Tongue (tissue), 2 donors: ENCODE data around the gene FAM114A1. TPM values are rescaled to one million over a fixed set of nuclear protein-coding genes. Genes with fewer than 3 reads are reported as not detected.
"Not testable (repeated sequence)": the region's sequence is repeated elsewhere in the genome, so short reads cannot be mapped to it uniquely, and the experiment has no call there.

Experiments
- DNase-seq: peaks from one replicate; pipeline ENCODE4 v3.0.0-alpha.2; 2015
- total RNA-seq: library from RNA; depleted of rRNA; stranded (reverse); fragments of >200 nt; gene quantifications from one replicate; pipeline ENCODE4 v1.2.3, GENCODE V29; 2014

Gene FAM114A1
- total RNA-seq, 1 donor from 2014 or later, result 129 TPM

- no peak for DNase-seq
Observed at GRCh38 chr4:38935391-38936073, 67.9 kb downstream of the FAM114A1 start.

DNA sequence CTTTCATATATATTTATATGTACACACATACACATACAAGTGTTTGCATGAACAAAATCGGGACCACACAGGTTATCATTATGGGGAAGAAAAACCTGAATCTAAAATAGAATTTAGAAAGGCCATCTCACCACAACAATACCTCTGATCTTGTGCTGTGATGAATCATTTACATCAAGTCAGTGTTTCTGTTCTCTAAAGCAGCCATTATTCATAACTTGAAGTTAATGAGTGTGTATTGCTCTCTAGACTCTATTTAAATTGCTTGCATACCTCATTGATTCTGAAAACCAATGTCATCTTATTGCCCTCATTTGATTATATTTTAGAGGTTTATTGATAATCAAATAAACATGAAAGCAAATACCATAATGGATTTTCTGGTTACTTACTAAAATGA, 71.6 kb downstream of the FAM114A1 start:
- no peak for DNase-seq

DNA sequence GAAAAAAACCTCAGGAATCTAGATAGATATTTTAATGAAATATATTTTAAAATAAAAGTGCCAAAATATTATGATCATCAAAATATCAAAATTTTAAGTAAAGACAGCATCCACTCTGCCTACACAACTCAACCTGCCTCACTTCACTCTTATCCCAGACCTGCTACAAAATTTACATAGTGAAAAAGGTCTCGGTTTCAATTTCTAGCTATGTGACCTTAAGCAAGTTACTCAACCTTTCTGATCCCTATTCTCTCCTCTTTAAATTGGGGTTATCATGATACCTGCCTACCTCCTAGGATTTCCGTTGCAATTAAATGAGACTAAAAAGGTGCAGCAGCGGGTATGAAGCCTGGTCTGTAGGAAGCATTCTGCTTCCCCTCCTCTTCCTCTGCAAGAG, 72.9 kb downstream of the FAM114A1 start:
- DNase-seq, result no peak

GRCh38 chr4:38941906-38942305, 74.3 kb downstream of the FAM114A1 start:
- DNase-seq, result not testable (repeated sequence)

GRCh38 chr4:38943343-38943742, 75.7 kb downstream of the FAM114A1 start:
- DNase-seq, result peak; percentile 97

DNA sequence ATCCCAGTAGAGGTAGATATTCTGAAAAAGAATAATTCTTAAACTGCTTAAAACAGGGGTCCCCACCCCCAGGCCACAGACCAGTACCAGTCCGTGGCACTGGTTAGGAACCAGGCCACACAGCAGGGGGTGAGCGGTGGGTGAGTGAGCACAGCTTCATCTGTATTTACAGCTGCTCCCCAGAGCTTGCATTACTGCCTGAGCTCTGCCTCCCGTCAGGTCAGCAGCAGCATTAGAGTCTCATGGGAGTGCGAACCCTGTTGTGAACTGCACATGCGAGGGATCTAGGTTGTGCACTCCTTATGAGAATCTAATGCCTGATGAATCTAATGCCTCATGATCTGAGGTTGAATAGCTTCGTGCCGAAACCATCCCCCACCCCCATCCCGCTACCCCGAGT, 76.8 kb downstream of the FAM114A1 start:
- DNase-seq, result no peak

DNA sequence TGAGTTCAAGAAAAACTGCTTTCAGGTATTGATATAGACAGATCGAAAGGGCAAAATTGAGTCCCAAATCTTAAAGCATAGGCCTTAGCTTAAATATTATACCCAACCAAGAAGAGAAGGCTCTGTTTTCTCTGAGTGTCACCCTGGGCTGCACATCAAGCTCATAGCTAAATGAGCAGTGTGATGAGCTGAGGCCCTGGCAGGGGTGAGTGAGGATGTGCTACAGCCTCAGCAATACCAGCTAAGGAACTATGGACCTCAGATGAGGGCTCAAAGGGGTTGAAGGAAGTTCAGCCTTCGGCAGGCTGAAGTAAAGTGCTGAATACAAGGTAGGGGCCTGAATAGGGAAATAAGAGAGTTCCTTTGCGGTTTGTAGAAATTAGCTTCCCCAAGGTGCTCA, 79.3 kb downstream of the FAM114A1 start:
- no peak for DNase-seq

DNA sequence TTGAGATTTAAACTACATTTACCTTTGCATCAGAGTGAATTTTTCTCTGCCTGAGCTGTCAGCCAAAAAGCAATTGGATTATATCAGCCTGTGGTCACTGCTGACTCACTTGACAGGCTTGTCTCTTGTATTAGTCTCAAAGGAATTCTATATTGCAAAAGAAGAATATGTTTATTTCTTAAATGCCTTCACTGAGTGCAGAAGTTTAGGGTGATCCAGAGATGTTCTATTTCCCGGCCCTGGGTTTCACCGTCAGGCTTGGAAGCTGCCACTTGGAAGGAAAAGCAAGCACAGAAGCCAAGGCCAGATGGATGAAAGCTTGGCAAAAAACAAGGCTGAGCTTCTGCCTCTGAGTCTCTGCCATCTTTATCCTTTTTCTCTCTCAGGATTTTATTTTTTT, 80.9 kb downstream of the FAM114A1 start:
- DNase-seq, result peak; percentile 72

- no peak for DNase-seq
Observed at GRCh38 chr4:38949411-38950051, 81.9 kb downstream of the FAM114A1 start.

- DNase-seq, result no peak
Observed at GRCh38 chr4:38950159-38950558, 82.6 kb downstream of the FAM114A1 start.

DNA sequence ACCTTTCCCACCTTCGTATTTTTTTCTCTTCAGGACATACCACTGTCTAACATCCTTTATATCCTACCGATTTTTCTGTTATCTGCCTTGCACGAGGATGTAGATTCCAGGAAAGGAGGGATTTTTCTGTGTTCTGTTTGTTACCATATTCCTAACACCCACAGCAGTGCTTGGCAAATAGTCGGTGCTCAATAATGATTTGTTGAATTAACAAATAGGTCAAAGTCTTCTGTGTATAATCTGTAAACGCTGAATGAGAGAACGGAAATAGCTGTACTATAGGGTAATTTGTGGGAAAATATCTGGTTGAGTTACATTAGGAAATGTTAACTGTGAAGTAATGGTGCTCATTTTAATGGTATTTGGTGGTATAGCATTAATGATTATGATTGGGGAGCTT, 83.1 kb downstream of the FAM114A1 start:
- DNase-seq, result no peak

- DNase-seq, result no peak
Observed at GRCh38 chr4:38951598-38951997, 84.0 kb downstream of the FAM114A1 start.

DNA sequence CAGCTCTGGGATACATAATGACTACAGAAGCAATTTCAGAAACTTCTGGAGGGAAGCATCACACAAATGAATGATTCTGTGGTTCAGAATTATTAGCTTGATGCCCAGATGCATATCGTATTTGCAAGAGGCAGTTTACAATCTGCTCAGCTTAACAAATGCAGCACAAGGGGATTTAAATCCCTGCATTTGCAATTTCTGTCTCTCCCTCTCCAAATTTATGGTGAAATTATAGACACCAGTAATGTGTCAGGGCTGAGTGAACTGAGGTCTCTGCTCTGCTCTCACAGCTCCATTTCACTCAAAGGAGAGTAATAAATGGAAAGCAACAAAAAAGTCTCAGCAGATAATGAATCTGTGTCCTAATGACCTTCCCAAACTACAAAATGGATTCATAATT, 84.4 kb downstream of the FAM114A1 start:
- DNase-seq, result no peak

GRCh38 chr4:38954727-38955126, 87.1 kb downstream of the FAM114A1 start:
- DNase-seq, result no peak

DNA sequence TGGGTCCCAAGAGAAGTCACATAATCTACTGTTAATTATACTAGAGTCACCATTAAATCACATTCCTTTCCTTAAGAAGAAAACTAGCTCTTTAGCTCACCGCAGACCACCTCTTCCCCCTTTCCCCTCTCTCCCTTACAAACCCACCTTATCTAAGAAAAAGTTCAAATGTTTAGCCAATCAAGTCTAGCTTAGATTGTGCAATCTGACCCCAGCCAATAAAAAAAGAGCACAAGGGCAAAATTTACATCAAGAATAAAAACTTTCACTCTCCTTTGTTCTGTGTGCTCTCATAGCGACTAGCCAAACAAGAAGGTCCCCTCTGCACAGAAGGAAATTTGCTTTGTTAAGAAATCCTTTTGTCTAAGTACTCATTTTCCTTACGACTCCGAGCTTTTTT, 88.4 kb downstream of the FAM114A1 start:
- no peak for DNase-seq

- peak; percentile 27 for DNase-seq
Observed at GRCh38 chr4:38957261-38957815, 89.7 kb downstream of the FAM114A1 start.

DNA sequence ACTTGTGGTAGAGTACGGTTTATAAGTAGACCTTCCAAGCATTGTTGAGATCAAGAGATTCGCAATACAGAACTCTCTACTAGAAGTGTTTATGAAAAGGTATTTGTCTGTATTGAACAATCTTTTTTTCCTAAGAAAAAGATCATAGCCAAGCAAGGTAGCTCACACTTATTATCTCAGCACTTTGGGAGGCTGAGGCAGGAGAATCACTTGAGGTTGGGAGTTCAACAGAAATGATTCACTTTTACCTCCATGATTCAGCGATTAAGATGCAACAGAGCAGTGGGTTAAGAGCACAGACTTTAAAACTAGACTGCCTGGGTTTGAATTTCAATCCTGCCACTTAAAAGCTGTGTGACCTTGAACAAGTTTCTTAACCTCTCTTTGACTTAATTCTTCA, 90.3 kb downstream of the FAM114A1 start:
- no peak for DNase-seq

DNA sequence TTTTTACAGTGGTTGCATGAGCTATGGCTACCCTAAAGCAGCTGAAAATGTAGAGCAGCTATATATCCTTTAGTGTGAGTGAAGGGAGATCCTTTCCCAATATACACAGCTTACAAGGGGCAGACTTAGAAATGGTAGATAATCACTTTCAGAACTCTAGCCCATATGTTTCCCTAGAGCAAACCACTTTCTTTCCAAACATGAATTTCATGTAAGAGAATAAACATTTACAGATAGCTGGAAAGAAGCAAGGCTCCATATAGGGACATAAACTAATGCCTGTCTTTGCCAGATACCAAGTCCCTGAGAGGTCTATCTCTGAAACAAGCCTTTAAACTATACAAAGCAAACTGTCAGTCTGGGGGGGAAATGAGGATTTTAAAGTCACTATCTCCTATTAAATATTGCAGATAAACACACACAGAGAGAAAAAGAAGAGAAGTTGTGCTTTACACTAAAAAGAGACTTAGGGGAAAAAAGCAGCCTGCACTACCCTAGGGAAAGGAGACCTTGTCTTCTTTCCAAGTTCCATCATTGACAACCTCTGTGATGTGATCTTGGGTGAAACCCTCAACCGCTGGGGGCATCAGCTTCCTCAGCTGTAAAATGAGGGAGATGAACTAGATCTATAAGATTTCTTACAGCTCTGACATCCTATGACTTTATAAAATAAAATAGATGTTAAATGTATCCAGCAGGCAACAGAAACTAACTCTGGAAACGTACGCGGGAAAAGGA, 91.0 kb downstream of the FAM114A1 start:
- peak; percentile 33 for DNase-seq

GRCh38 chr4:38959248-38959647, 91.6 kb downstream of the FAM114A1 start:
- not testable (repeated sequence) for DNase-seq

GRCh38 chr4:38964942-38965775, 97.6 kb downstream of the FAM114A1 start:
- DNase-seq, result no peak

DNA sequence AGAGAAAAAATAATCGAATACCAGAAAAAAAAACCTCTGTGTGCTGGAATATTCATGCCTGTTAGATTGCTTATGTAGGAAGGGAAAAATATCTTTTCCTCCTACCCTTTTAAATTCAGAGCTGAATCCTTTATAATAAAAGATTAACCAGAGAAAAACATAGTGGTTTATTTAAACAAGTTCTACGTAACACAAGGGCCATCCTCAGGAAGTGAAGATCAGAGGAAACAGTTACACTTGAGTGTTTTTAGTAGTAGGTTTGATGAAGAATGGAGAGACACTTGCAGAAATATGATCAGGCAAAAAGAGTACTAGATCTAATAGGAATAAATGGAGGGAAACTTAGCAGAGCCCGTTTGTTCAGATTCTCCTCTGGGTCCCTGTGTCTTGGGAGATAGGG, 98.3 kb downstream of the FAM114A1 start:
- no peak for DNase-seq
